K562 (cell line): ENCODE results near the gene HDAC7. TPM values are rescaled to one million over a fixed set of nuclear protein-coding genes. Genes with fewer than 3 reads are reported as not detected.

Experiments used
- ATAC-seq: fragments of 200-7000 bp; cut with Tn5 transposase; 3 replicates; pipeline ENCODE4 v1.9.1; 2020; ENCODE audit warnings: moderate library complexity
- BruUV-seq: library from RNA; stranded (reverse); fragments of 400-500 nt; replicated peaks from 2 replicates; lab custom pipeline; 2021; lab: Mats Ljungman, UMichigan
- CTCF ChIA-PET: fragments of 300-600 bp; formaldehyde crosslinking; extraction: SDS; loops from one replicate; lab custom pipeline; 2021; ENCODE audit warnings: low intra/inter-chr PET ratio; lab: Yijun Ruan, JAX
- POLR2A ChIA-PET: fragments of 300-600, 350-650 bp; sonication (Branson Sonifier 250); formaldehyde crosslinking; extraction: SDS; loops from one replicate; lab custom pipeline; 2021; ENCODE audit warnings: antibody characterized with exemption, inconsistent platforms; lab: Yijun Ruan, JAX
- DNase-seq, 4 experiments: peaks; one replicate each; pipeline versions ENCODE4 v3.0.0 to v3.0.0-alpha.2; 2011 to 2018; ENCODE audit warnings: low spot score in 3 of 4, mixed read lengths in 3 of 4; ENCODE audit errors: extremely low read depth in 1 of 4
- FAIRE-seq: peaks from 2 replicates; lab custom pipeline; 2011; peaks lifted over from hg19 to GRCh38; lab: Jason Lieb, UNC
- H2AFZ ChIP-seq: 2 replicates; pipeline ENCODE4 v1.6.0; 2011; ENCODE audit warnings: low read depth, low read length, control low read depth, inconsistent platforms
- H3K27ac ChIP-seq: fragments of 200-600 bp; 3 replicates; pipeline ENCODE4 v1.8.0; 2011; ENCODE audit warnings: low read depth, mild to moderate bottlenecking, control low read depth, inconsistent platforms, low read length, moderate library complexity, mixed read lengths; ENCODE audit errors: extremely low read depth
- H3K27me3 ChIP-seq, 2 experiments: fragments of 300-600 bp in 1 of 2; 2 replicates in 1 of 2; 3 replicates in 1 of 2; pipeline versions ENCODE4 v1.6.0 to v1.8.0; 2011; ENCODE audit warnings: inconsistent platforms in 2 of 2, low read length in 2 of 2, mild to moderate bottlenecking in 1 of 2, mixed read lengths in 1 of 2, moderate library complexity in 1 of 2; ENCODE audit not compliant: control insufficient read depth in 2 of 2, insufficient read depth in 2 of 2
- H3K36me3 ChIP-seq: fragments of 300-600 bp; 3 replicates; pipeline ENCODE4 v1.8.0; 2011; ENCODE audit warnings: mild to moderate bottlenecking, low read length, inconsistent platforms; ENCODE audit not compliant: control insufficient read depth, insufficient read depth
- H3K4me1 ChIP-seq, 2 experiments: fragments of 200-600 bp in 1 of 2; replicated peaks in 1 of 2; 2 replicates in 1 of 2; 3 replicates in 1 of 2; pipeline versions ENCODE4 v1.5.1 to v1.8.0; 2011; ENCODE audit warnings: inconsistent platforms in 2 of 2, low read length in 2 of 2, mild to moderate bottlenecking in 1 of 2, mixed read lengths in 1 of 2, moderate library complexity in 1 of 2; ENCODE audit not compliant: control insufficient read depth in 2 of 2, insufficient read depth in 2 of 2
- H3K4me2 ChIP-seq: 2 replicates; pipeline ENCODE4 v1.6.1; 2011; ENCODE audit warnings: low read length, control low read depth, inconsistent platforms, mixed read lengths; ENCODE audit not compliant: insufficient read depth
- H3K4me3 ChIP-seq: fragments of 200-600 bp; sonication (generic), shearing (Covaris generic); 2 replicates; pipeline ENCODE4 v1.5.1; 2016; ENCODE audit warnings: control low read depth, inconsistent platforms
- H3K79me2 ChIP-seq: fragments of 200-600 bp; 3 replicates; pipeline ENCODE4 v1.8.0; 2011; ENCODE audit warnings: low read length, inconsistent platforms; ENCODE audit not compliant: control insufficient read depth, insufficient read depth
- H3K9ac ChIP-seq, 2 experiments: 2 replicates each; pipeline versions ENCODE4 v1.6.0 to v1.6.1; 2011; ENCODE audit warnings: low read depth in 2 of 2, low read length in 2 of 2, control low read depth in 1 of 2, inconsistent platforms in 1 of 2, mild to moderate bottlenecking in 1 of 2, mixed read lengths in 1 of 2; ENCODE audit not compliant: insufficient read depth in 1 of 2
- H3K9me1 ChIP-seq: one replicate; pipeline ENCODE4 v1.6.0; 2011; ENCODE audit warnings: inconsistent platforms, mild to moderate bottlenecking, low read length, moderate library complexity; ENCODE audit not compliant: control insufficient read depth, insufficient read depth
- H3K9me3 ChIP-seq: replicated peaks from 2 replicates; pipeline ENCODE4 v1.5.1; 2011; ENCODE audit warnings: low read depth, low read length, inconsistent platforms; ENCODE audit not compliant: control insufficient read depth, insufficient read depth
- H4K20me1 ChIP-seq: replicated peaks from 2 replicates; pipeline ENCODE4 v1.6.1; 2011; ENCODE audit warnings: low read length, inconsistent platforms, mixed read lengths; ENCODE audit not compliant: control insufficient read depth, insufficient read depth
- ELK3 ChIP-seq: fragments of 450-650 bp; formaldehyde crosslinking; IDR thresholded peaks from 2 replicates; pipeline ENCODE4 v1.4.0; 2020; ENCODE audit warnings: mild to moderate bottlenecking
- GATA2 ChIP-seq: sonication (generic); formaldehyde crosslinking; IDR thresholded peaks from 2 replicates; pipeline ENCODE4 v1.4.0; 2020; ENCODE audit warnings: mild to moderate bottlenecking, missing genetic modification reagents
- GTF2F1 ChIP-seq: IDR thresholded peaks from 2 replicates; pipeline ENCODE4 v1.6.1; 2011; ENCODE audit warnings: low read depth, low read length, improper control_type of control experiment
- HOMEZ ChIP-seq: fragments of 250-450 bp; sonication (Bioruptor Pico); IDR thresholded peaks from 2 replicates; pipeline ENCODE4 v1.4.0; 2020; ENCODE audit warnings: mild to moderate bottlenecking, moderate library complexity
- KLF6 ChIP-seq: fragments of 250-450 bp; sonication (Bioruptor Pico); IDR thresholded peaks from 2 replicates; pipeline ENCODE4 v1.4.0; 2020; ENCODE audit warnings: mild to moderate bottlenecking, moderate library complexity, borderline replicate concordance
- MCM5 ChIP-seq: fragments of 450-650 bp; IDR thresholded peaks from 2 replicates; pipeline ENCODE4 v1.6.1; 2016; ENCODE audit warnings: low read depth
- NR3C1 ChIP-seq: sonication (generic); formaldehyde crosslinking; IDR thresholded peaks from 2 replicates; pipeline ENCODE4 v1.8.1; 2022; ENCODE audit warnings: missing genetic modification reagents
- PHTF2 ChIP-seq: fragments of 250-450 bp; sonication (Bioruptor Pico); IDR thresholded peaks from 2 replicates; pipeline ENCODE4 v1.5.0; 2021; ENCODE audit warnings: mild to moderate bottlenecking
- RBM22 ChIP-seq: fragments of 200-400 bp; formaldehyde crosslinking; IDR thresholded peaks from 2 replicates; pipeline ENCODE4 v1.6.1; 2018; ENCODE audit warnings: low read length, low read depth; ENCODE audit not compliant: poor library complexity, severe bottlenecking
- SMARCE1 ChIP-seq: fragments of 450-650 bp; IDR thresholded peaks from 2 replicates; pipeline ENCODE4 v1.7.1; 2016; ENCODE audit warnings: mild to moderate bottlenecking
- TEAD1 ChIP-seq, 2 experiments: fragments of 450-650 bp in 1 of 2; sonication (generic) in 1 of 2; formaldehyde crosslinking; IDR thresholded peaks; 2 replicates each; pipeline versions ENCODE4 v1.4.0 to v1.8.0; 2020 to 2022; ENCODE audit warnings: mild to moderate bottlenecking in 2 of 2, missing genetic modification reagents in 1 of 2
- ZBTB1 ChIP-seq: sonication (generic); formaldehyde crosslinking; IDR thresholded peaks from 2 replicates; pipeline ENCODE4 v1.8.1; 2023; ENCODE audit warnings: missing genetic modification reagents, low read depth, mild to moderate bottlenecking, borderline replicate concordance
- ZNF263 ChIP-seq: sonication (generic); formaldehyde crosslinking; IDR thresholded peaks from 2 replicates; pipeline ENCODE4 v1.8.0; 2022; ENCODE audit warnings: mild to moderate bottlenecking, missing genetic modification reagents, borderline replicate concordance
- ZNF561 ChIP-seq: fragments of 450-650 bp; formaldehyde crosslinking; conservative IDR thresholded peaks from 2 replicates; pipeline ENCODE4 v1.4.0; 2020; ENCODE audit warnings: mild to moderate bottlenecking, moderate library complexity
- WGBS: fragments of 100-300 bp; shearing (Covaris generic); methylation state at CpG from one replicate; pipeline ENCODE4 v1.1.6; 2016; ENCODE audit warnings: low coverage, mixed read lengths; ENCODE audit not compliant: insufficient coverage; ENCODE audit errors: missing lambda C conversion rate; 5-methylcytosine and 5-hydroxymethylcytosine counted together
- in situ Hi-C: fragments of 300-500 bp; cut with MboI; formaldehyde crosslinking; loops from 4 replicates; pipeline ENCODE4 v1.15.0; 2018; ENCODE audit warnings: inconsistent platforms, mixed read lengths
- intact Hi-C: fragments of 100-400 bp; cut with micrococcal nuclease; formaldehyde crosslinking; loops from 2 replicates; pipeline ENCODE4 v1.14.2; 2022
- polyA plus RNA-seq, 8 experiments: library from polyadenylated mRNA; depleted of rRNA in 4 of 8; stranded (reverse) in 5 of 8; unstranded in 3 of 8; fragments of >200 nt; fragmentation: Nextera tagmentation in 2 of 8; fragmentation: Illumina TruSeq in 1 of 8; extraction: Ambion mirVana in 2 of 8; extraction: Trizol in 1 of 8; gene quantifications; 2 replicates each; pipeline versions ENCODE4 v1.2.1 to v1.2.3, GENCODE V29; 2011 to 2014; ENCODE audit warnings: inconsistent platforms in 1 of 8, missing spikeins in 1 of 8
- total RNA-seq, 7 experiments: library from RNA; depleted of rRNA in 6 of 7; stranded (reverse); fragments of >200 nt in 6 of 7; fragmentation: Illumina TruSeq in 2 of 7; extraction: Trizol in 2 of 7; gene quantifications; 2 replicates each; pipeline versions ENCODE4 v1.2.1 to v1.2.3, GENCODE V29; 2011 to 2021; ENCODE audit warnings: low replicate concordance in 1 of 7
- TF ChIP-seq, protein P1 (sequence below): sonication (generic); formaldehyde crosslinking; IDR thresholded peaks from 2 replicates; pipeline ENCODE4 v1.8.1; 2023; ENCODE audit warnings: mild to moderate bottlenecking, missing genetic modification reagents, moderate library complexity
- TF ChIP-seq, protein P2 (sequence below): fragments of 250-450 bp; sonication (Bioruptor Pico); IDR thresholded peaks from 2 replicates; pipeline ENCODE4 v1.8.0; 2022; ENCODE audit warnings: moderate library complexity, mild to moderate bottlenecking, inconsistent platforms
- TF ChIP-seq, protein P3 (sequence below): sonication (generic); formaldehyde crosslinking; IDR thresholded peaks from 2 replicates; pipeline ENCODE4 v1.8.0; 2023; ENCODE audit warnings: mild to moderate bottlenecking, missing genetic modification reagents

HDAC7 gene
- total and polyA plus RNA-seq, 9 of the 15 experiments (the other 6 are each of a cell fraction or from before 2014, with no cell fraction given): 2.5 to 129 (median 31.1) TPM

DNA sequence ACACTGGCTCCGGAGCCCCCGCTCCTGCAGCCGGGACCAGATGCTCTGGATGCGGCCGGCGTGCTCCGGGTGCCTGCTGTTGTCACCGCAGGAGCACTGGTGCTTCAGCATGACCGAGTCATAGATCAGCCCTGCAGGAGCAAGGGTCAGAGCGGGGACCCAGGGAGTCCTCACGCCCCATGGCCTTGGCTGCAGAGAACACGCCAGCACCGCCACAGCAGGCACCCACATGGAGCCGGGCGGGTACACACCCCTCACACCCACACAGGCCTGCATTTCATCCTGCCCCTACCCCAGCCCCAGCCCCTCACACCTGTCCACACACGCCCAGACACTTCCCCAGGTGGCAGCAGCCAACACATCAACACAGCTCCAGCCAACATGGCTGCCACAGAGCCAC is 27.8 kb downstream of the HDAC7 start:
- ATAC-seq (no peak), FAIRE-seq (no peak), DNase-seq (no peak)
- H3K4me2 ChIP-seq: no peak overlapping the region
- H3K9me3 ChIP-seq: no peaks in the 10 kb centered on the region
- in situ Hi-C loops (no loop called here), intact Hi-C loops (no loop called here)
- ChIA-PET POLR2A (interaction anchor here (0.8 to 1.3 kb wide), 3 partner anchors 10 to 68 kb away, joined by 3 to 5 read pairs (median 3); no protein-coding TSS in a partner anchor), CTCF (no interaction called here)
- peaks cover 0 to 8% of the 10 kb centered on the region in 2 experiments; a peak in 1 of 5 replicates for H3K4me1 ChIP-seq
- H3K27me3 ChIP-seq: no peaks in the 10 kb centered on the region
- H3K36me3 ChIP-seq: peaks cover 99% of the 10 kb centered on the region; the same call in 2 of the 3 replicates
- no peak overlapping the region for H2AFZ ChIP-seq
- no peaks in the 10 kb centered on the region; the same call in 2 of the 3 replicates for H3K79me2 ChIP-seq
- H3K9ac ChIP-seq: no peak overlapping the region
- H3K9me1 ChIP-seq: no peaks in the 10 kb centered on the region
- no TSS peak for BruUV-seq
- H4K20me1 ChIP-seq: 0 out of 2 replicates have a peak, but pooled peaks cover 6% of the 10 kb centered on the region
- no peak overlapping the region for H3K4me3 ChIP-seq
- no peak overlapping the region for H3K27ac ChIP-seq
- WGBS: 96% methylated on average over 15 of the region's 16 CpGs
- TF ChIP-seq PHTF2 (CRISPR knock-in tag) (no peak), MCM5 (no peak), GATA2 (no peak), ZNF263 (no peak), RBM22 (no peak), HOMEZ (CRISPR knock-in tag) (no peak), GTF2F1 (no peak), KLF6 (no peak), ELK3 (CRISPR knock-in tag) (no peak), ZNF561 (CRISPR knock-in tag) (no peak), NR3C1 (no peak), SMARCE1 (no peak), ZBTB1 (CRISPR knock-in tag) (no peak), TEAD1 (CRISPR knock-in tag; IDR thresholded peaks at IDR 0.05) (no peak)
- TF ChIP-seq, protein P1, sequence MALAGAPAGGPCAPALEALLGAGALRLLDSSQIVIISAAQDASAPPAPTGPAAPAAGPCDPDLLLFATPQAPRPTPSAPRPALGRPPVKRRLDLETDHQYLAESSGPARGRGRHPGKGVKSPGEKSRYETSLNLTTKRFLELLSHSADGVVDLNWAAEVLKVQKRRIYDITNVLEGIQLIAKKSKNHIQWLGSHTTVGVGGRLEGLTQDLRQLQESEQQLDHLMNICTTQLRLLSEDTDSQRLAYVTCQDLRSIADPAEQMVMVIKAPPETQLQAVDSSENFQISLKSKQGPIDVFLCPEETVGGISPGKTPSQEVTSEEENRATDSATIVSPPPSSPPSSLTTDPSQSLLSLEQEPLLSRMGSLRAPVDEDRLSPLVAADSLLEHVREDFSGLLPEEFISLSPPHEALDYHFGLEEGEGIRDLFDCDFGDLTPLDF (CRISPR knock-in tag): no peak
- TF ChIP-seq, protein P2, sequence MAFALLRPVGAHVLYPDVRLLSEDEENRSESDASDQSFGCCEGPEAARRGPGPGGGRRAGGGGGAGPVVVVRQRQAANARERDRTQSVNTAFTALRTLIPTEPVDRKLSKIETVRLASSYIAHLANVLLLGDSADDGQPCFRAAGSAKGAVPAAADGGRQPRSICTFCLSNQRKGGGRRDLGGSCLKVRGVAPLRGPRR (CRISPR knock-in tag): no peak
- TF ChIP-seq, protein P3, sequence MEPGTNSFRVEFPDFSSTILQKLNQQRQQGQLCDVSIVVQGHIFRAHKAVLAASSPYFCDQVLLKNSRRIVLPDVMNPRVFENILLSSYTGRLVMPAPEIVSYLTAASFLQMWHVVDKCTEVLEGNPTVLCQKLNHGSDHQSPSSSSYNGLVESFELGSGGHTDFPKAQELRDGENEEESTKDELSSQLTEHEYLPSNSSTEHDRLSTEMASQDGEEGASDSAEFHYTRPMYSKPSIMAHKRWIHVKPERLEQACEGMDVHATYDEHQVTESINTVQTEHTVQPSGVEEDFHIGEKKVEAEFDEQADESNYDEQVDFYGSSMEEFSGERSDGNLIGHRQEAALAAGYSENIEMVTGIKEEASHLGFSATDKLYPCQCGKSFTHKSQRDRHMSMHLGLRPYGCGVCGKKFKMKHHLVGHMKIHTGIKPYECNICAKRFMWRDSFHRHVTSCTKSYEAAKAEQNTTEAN (CRISPR knock-in tag): no peak
